NB4 (cell line): ENCODE measurements around the gene GSX2.

Experiments
- DNase-seq: peaks from one replicate; pipeline ENCODE4 v3.0.0; 2010; ENCODE audit warnings: low read depth
- H3K4me3 ChIP-seq: one replicate; pipeline ENCODE4 v1.5.1; 2011; ENCODE audit warnings: mild to moderate bottlenecking, low read depth, low read length, moderate library complexity
- CTCF ChIP-seq: IDR thresholded peaks from one replicate; pipeline ENCODE4 v1.5.1; 2012; ENCODE audit warnings: low read depth, low read length
- MAX ChIP-seq: IDR thresholded peaks from 2 replicates; pipeline ENCODE4 v1.6.1; 2011; ENCODE audit warnings: low read depth, low read length
- MYC ChIP-seq: IDR thresholded peaks from 2 replicates; pipeline ENCODE4 v1.6.1; 2011; ENCODE audit warnings: low read depth, low read length
- POLR2A ChIP-seq: IDR thresholded peaks from 2 replicates; pipeline ENCODE4 v1.6.1; 2011; ENCODE audit warnings: mild to moderate bottlenecking; ENCODE audit not compliant: insufficient read length; ENCODE audit errors: extremely low read depth

Gene GSX2

GRCh38 chr4:54063737-54064316 lies 36.1 kb upstream of the GSX2 start:
- DNase-seq: peak; percentile 68
- peak overlapping the region; percentile 94 for H3K4me3 ChIP-seq
- TF ChIP-seq MAX: no peak
- TF ChIP-seq CTCF: no peak
- TF ChIP-seq POLR2A: no peak
- TF ChIP-seq MYC: no peak

- peak within 1 kb of the TSS; percentile 94 for H3K4me3 ChIP-seq
- peak; percentile 98 for DNase-seq
- TF ChIP-seq CTCF (no peak), POLR2A (peak; percentile 88), MAX (peak; percentile 6; the same call in 1 of the 2 replicates)
Measured at GRCh38 chr4:54064317-54065111, 35.4 kb upstream of the GSX2 start, which contains the start of gene CHIC2. TSS of gene CHIC2 (minus strand) at chr4:54064605. CDS start at chr4:54064300, 305 bp downstream.

GRCh38 chr4:54065282-54066087 lies 34.5 kb upstream of the GSX2 start:
- peak overlapping the region; percentile 75 for H3K4me3 ChIP-seq
- TF ChIP-seq MAX (no peak), POLR2A (no peak), CTCF (no peak), MYC (no peak)
- peak; percentile 11 for DNase-seq

GRCh38 chr4:54066088-54066415 lies 33.9 kb upstream of the GSX2 start:
- peak; percentile 14 for DNase-seq
- TF ChIP-seq CTCF: no peak
- TF ChIP-seq MAX: no peak
- TF ChIP-seq POLR2A: no peak
- no peak for TF ChIP-seq MYC
- no peak overlapping the region for H3K4me3 ChIP-seq

- DNase-seq: peak; percentile 19
- H3K4me3 ChIP-seq: no peak overlapping the region
- TF ChIP-seq CTCF: no peak
- no peak for TF ChIP-seq POLR2A
- TF ChIP-seq MAX: no peak
- TF ChIP-seq MYC: no peak
Measured at GRCh38 chr4:54066718-54067129, 33.2 kb upstream of the GSX2 start.
